Measurements from ENCODE around the gene CARS1. TPM values are rescaled to one million over a fixed set of nuclear protein-coding genes. Genes with fewer than 3 reads are reported as not detected.

The CARS1 gene
- total RNA-seq, 1 donor from 2014 or later: 17.2 TPM

GRCh38 chr11:3055891-3056290, 1.3 kb downstream of the CARS1 start:
- Mint-ChIP-seq H3K4me3 (peak overlapping the region; percentile 93), H3K9me3 (no peaks in the 10 kb centered on the region), H3K4me1 (peaks cover 29% of the 10 kb centered on the region), H3K27me3 (ENCODE audit: insufficient read depth, low read depth) (peaks cover 2% of the 10 kb centered on the region), H3K27ac (no peak overlapping the region), H3K36me3 (peaks cover 3% of the 10 kb centered on the region)
- H4K20me1 ChIP-seq (ENCODE audit: low read depth): peaks cover 8% of the 10 kb centered on the region
- DNase-seq (ENCODE audit: low spot score): no peak
- H3K4me2 ChIP-seq: peak overlapping the region; percentile 88
- H3K4me1 ChIP-seq: peaks cover 11% of the 10 kb centered on the region
- peak overlapping the region; percentile 74 for H3K4me3 ChIP-seq
- peaks cover 54% of the 10 kb centered on the region for H3K79me2 ChIP-seq (ENCODE audit: low read depth)
- H3K9me3 ChIP-seq (ENCODE audit: low read depth): no peaks in the 10 kb centered on the region
- no peaks in the 10 kb centered on the region for H3K36me3 ChIP-seq
- H3K27me3 ChIP-seq: no peaks in the 10 kb centered on the region
- no peak overlapping the region for H2AFZ ChIP-seq (replicated peaks)
- H3F3A ChIP-seq (ENCODE audit: low read depth): no peaks in the 10 kb centered on the region
- H3K27ac ChIP-seq: no peak overlapping the region
- no peak overlapping the region for H3K9ac ChIP-seq
- TF ChIP-seq EZH2phosphoT487 (IDR thresholded peaks at IDR 0.05) (no peak), CTCF (IDR thresholded peaks at IDR 0.05) (no peak), EZH2 (IDR thresholded peaks at IDR 0.05) (no peak)

GRCh38 chr11:3052567-3052966, 4.7 kb downstream of the CARS1 start:
- H3K27ac ChIP-seq: no peak overlapping the region
- peaks cover 34% of the 10 kb centered on the region for H3K4me1 Mint-ChIP-seq
- H2AFZ ChIP-seq (replicated peaks): no peak overlapping the region
- no peak overlapping the region for H3K9ac ChIP-seq
- H3K79me2 ChIP-seq (ENCODE audit: low read depth): peaks cover 73% of the 10 kb centered on the region
- no peak overlapping the region for H3K27ac Mint-ChIP-seq
- no peaks in the 10 kb centered on the region for H3K9me3 Mint-ChIP-seq
- no peaks in the 10 kb centered on the region for H3K9me3 ChIP-seq (ENCODE audit: low read depth)
- no peak for DNase-seq (ENCODE audit: low spot score)
- peaks cover 3% of the 10 kb centered on the region for H3K36me3 Mint-ChIP-seq
- H3F3A ChIP-seq (ENCODE audit: low read depth): no peaks in the 10 kb centered on the region
- TF ChIP-seq CTCF (IDR thresholded peaks at IDR 0.05) (no peak), EZH2 (IDR thresholded peaks at IDR 0.05) (no peak)
- H3K4me2 ChIP-seq: no peak overlapping the region
- H3K27me3 Mint-ChIP-seq (ENCODE audit: insufficient read depth, low read depth): peaks cover 7% of the 10 kb centered on the region
- no peaks in the 10 kb centered on the region for H3K27me3 ChIP-seq
- peaks cover 8% of the 10 kb centered on the region for H4K20me1 ChIP-seq (ENCODE audit: low read depth)
- peaks cover 13% of the 10 kb centered on the region for H3K4me1 ChIP-seq
- H3K36me3 ChIP-seq: no peaks in the 10 kb centered on the region
- no peak overlapping the region for H3K4me3 ChIP-seq
- H3K4me3 Mint-ChIP-seq: peak overlapping the region; percentile 5

GRCh38 chr11:3052109-3052479, 5.1 kb downstream of the CARS1 start:
- H3K27me3 ChIP-seq: no peaks in the 10 kb centered on the region
- Mint-ChIP-seq H3K4me3 (no peak overlapping the region), H3K27me3 (ENCODE audit: insufficient read depth, low read depth) (peaks cover 7% of the 10 kb centered on the region), H3K4me1 (peaks cover 32% of the 10 kb centered on the region), H3K36me3 (peaks cover 3% of the 10 kb centered on the region), H3K9me3 (no peaks in the 10 kb centered on the region), H3K27ac (no peak overlapping the region)
- H3K79me2 ChIP-seq (ENCODE audit: low read depth): peaks cover 73% of the 10 kb centered on the region
- H4K20me1 ChIP-seq (ENCODE audit: low read depth): peaks cover 8% of the 10 kb centered on the region
- H3K9me3 ChIP-seq (ENCODE audit: low read depth): no peaks in the 10 kb centered on the region
- H3K4me2 ChIP-seq: no peak overlapping the region
- no peak overlapping the region for H3K27ac ChIP-seq
- TF ChIP-seq EZH2phosphoT487 (IDR thresholded peaks at IDR 0.05): no peak
- TF ChIP-seq CTCF (IDR thresholded peaks at IDR 0.05): no peak
- no peak for TF ChIP-seq EZH2 (IDR thresholded peaks at IDR 0.05)
- H3K4me3 ChIP-seq: no peak overlapping the region
- peaks cover 13% of the 10 kb centered on the region for H3K4me1 ChIP-seq
- no peaks in the 10 kb centered on the region for H3F3A ChIP-seq (ENCODE audit: low read depth)
- no peak overlapping the region for H2AFZ ChIP-seq (replicated peaks)
- no peaks in the 10 kb centered on the region for H3K36me3 ChIP-seq
- peak overlapping the region; percentile 27 for H3K9ac ChIP-seq
- DNase-seq (ENCODE audit: low spot score): no peak

Measured in neural progenitor cell (in vitro differentiated cells).